CD14-positive monocyte (primary cell): ENCODE measurements around the gene TPRKB. TPM values are rescaled to one million over a fixed set of nuclear protein-coding genes. Genes with fewer than 3 reads are reported as not detected.
"Not testable (repeated sequence)": the region's sequence is repeated elsewhere in the genome, so short reads cannot be mapped to it uniquely, and the experiment has no call there.

Source experiments
- DNase-seq, 3 donors: peaks; one replicate each; pipeline ENCODE4 v3.0.0-alpha.2; 2011 to 2022
- H2AFZ ChIP-seq: 2 replicates; pipeline ENCODE4 v1.6.0; 2012; ENCODE audit warnings: mild to moderate bottlenecking, low read depth, low read length, inconsistent platforms; ENCODE audit not compliant: insufficient read depth, poor library complexity, severe bottlenecking
- H3K27ac ChIP-seq, 2 donors: 1 replicate in 1 of 2; 2 replicates in 1 of 2; pipeline ENCODE4 v1.5.1; 2012 to 2013; ENCODE audit warnings: low read length in 2 of 2, control low read depth in 1 of 2, inconsistent platforms in 1 of 2, low read depth in 1 of 2, mild to moderate bottlenecking in 1 of 2
- H3K27me3 ChIP-seq, 2 donors: one replicate each; pipeline versions ENCODE4 v1.6.0 to v1.6.1; 2011 to 2013; ENCODE audit warnings: low read length in 2 of 2; ENCODE audit not compliant: control insufficient read depth in 2 of 2, insufficient read depth in 2 of 2
- H3K36me3 ChIP-seq, 2 donors: replicated peaks in 1 of 2; 1 replicate in 1 of 2; 2 replicates in 1 of 2; pipeline versions ENCODE4 v1.5.1 to v1.6.1; 2012 to 2013; ENCODE audit warnings: low read length in 2 of 2, control low read depth in 1 of 2, inconsistent platforms in 1 of 2, mild to moderate bottlenecking in 1 of 2; ENCODE audit not compliant: insufficient read depth in 2 of 2, control insufficient read depth in 1 of 2
- H3K4me1 ChIP-seq, 2 donors: 1 replicate in 1 of 2; 2 replicates in 1 of 2; pipeline versions ENCODE4 v1.5.1 to v1.6.1; 2012 to 2013; ENCODE audit warnings: low read length in 2 of 2, control low read depth in 1 of 2, inconsistent platforms in 1 of 2, mild to moderate bottlenecking in 1 of 2, moderate library complexity in 1 of 2; ENCODE audit not compliant: insufficient read depth in 2 of 2, control insufficient read depth in 1 of 2
- H3K4me2 ChIP-seq: replicated peaks from 2 replicates; pipeline ENCODE3; 2012; ENCODE audit warnings: low read length, moderate library complexity, mild to moderate bottlenecking; ENCODE audit not compliant: poor library complexity, severe bottlenecking; ENCODE audit errors: extremely low read depth
- H3K4me3 ChIP-seq, 3 experiments: fragments of 200-600 bp in 1 of 3; sonication (generic) in 1 of 3; replicated peaks in 1 of 3; 1 replicate in 2 of 3; 2 replicates in 1 of 3; pipeline ENCODE4 v1.5.1; 2011 to 2013; ENCODE audit warnings: low read length in 3 of 3, mild to moderate bottlenecking in 3 of 3, control low read depth in 2 of 3, low read depth in 2 of 3, inconsistent platforms in 1 of 3, moderate library complexity in 1 of 3
- H3K79me2 ChIP-seq: 2 replicates; pipeline ENCODE4 v1.6.0; 2012; ENCODE audit warnings: mild to moderate bottlenecking, control low read depth, inconsistent platforms, low read length, moderate library complexity; ENCODE audit not compliant: insufficient read depth
- H3K9ac ChIP-seq: 2 replicates; pipeline ENCODE4 v1.6.0; 2017; ENCODE audit warnings: low read length, mild to moderate bottlenecking; ENCODE audit not compliant: insufficient read depth, poor library complexity, severe bottlenecking
- H3K9me3 ChIP-seq, 2 donors: replicated peaks in 1 of 2; 1 replicate in 1 of 2; 2 replicates in 1 of 2; pipeline versions ENCODE4 v1.5.1 to v1.6.1; 2012 to 2013; ENCODE audit warnings: low read length in 2 of 2, control low read depth in 1 of 2; ENCODE audit not compliant: control insufficient read depth in 1 of 2, insufficient read depth in 1 of 2
- H4K20me1 ChIP-seq: 2 replicates; pipeline ENCODE4 v1.6.0; 2012; ENCODE audit warnings: mild to moderate bottlenecking, low read length, control low read depth, moderate library complexity; ENCODE audit not compliant: insufficient read depth
- H3K27ac Mint-ChIP-seq, 7 donors: one replicate each; pipeline ENCODE4 v1.8.0; 2020; ENCODE audit warnings: mild to moderate bottlenecking in 7 of 7, mixed read lengths in 7 of 7, moderate library complexity in 6 of 7, inconsistent platforms in 2 of 7
- H3K27me3 Mint-ChIP-seq, 3 donors: one replicate each; pipeline ENCODE4 v1.8.0; 2021 to 2022; ENCODE audit warnings: low read depth in 3 of 3, mild to moderate bottlenecking in 3 of 3, mixed read lengths in 3 of 3, moderate library complexity in 3 of 3, inconsistent platforms in 1 of 3
- H3K36me3 Mint-ChIP-seq, 2 donors: one replicate each; pipeline ENCODE4 v1.8.0; 2020; ENCODE audit warnings: mixed read lengths in 2 of 2, inconsistent platforms in 1 of 2, mild to moderate bottlenecking in 1 of 2
- H3K4me1 Mint-ChIP-seq: one replicate; pipeline ENCODE4 v1.8.0; 2020; ENCODE audit warnings: mild to moderate bottlenecking, mixed read lengths
- H3K4me3 Mint-ChIP-seq, 2 donors: one replicate each; pipeline ENCODE4 v1.8.0; 2020; ENCODE audit warnings: mild to moderate bottlenecking in 2 of 2, mixed read lengths in 2 of 2, moderate library complexity in 1 of 2
- H3K9me3 Mint-ChIP-seq, 7 donors: one replicate each; pipeline ENCODE4 v1.8.0; 2020 to 2022; ENCODE audit warnings: mixed read lengths in 7 of 7, mild to moderate bottlenecking in 6 of 7, moderate library complexity in 6 of 7, inconsistent platforms in 2 of 7
- CTCF ChIP-seq: fragments of 200-600 bp; IDR thresholded peaks from one replicate; pipeline ENCODE4 v1.8.0; 2022; ENCODE audit warnings: antibody characterized with exemption, mild to moderate bottlenecking
- WGBS: methylation state at CpG from one replicate; pipeline ENCODE4 v1.1.5; 2013; ENCODE audit warnings: missing lambda C conversion rate; ENCODE audit not compliant: insufficient coverage; 5-methylcytosine and 5-hydroxymethylcytosine counted together
- intact Hi-C, 2 donors: fragments of 100-400 bp; cut with micrococcal nuclease; formaldehyde crosslinking; loops; one replicate each; pipeline versions ENCODE4 v1.15.0 to v1.15.1; 2023
- polyA plus RNA-seq, 3 donors: library from polyadenylated mRNA; depleted of rRNA in 1 of 3; unstranded in 2 of 3; stranded (reverse) in 1 of 3; fragments of 300-500 nt in 2 of 3; fragments of >200 nt in 1 of 3; fragmentation: Illumina TruSeq in 2 of 3; gene quantifications; 1 replicate in 2 of 3; 2 replicates in 1 of 3; pipeline ENCODE4 v1.2.3, GENCODE V29; 2012 to 2021

The TPRKB gene
- polyA plus RNA-seq, 3 donors, result 26.9 to 69.1 (median 65.8) TPM

GRCh38 chr2:73690372-73691088, 46.6 kb downstream of the TPRKB start:
- H4K20me1 ChIP-seq, H3K27me3 ChIP-seq, H3K4me1 ChIP-seq, H3K9me3 Mint-ChIP-seq, H3K4me3 ChIP-seq, H3K4me2 ChIP-seq, H3K9ac ChIP-seq, H3K36me3 Mint-ChIP-seq, H3K4me1 Mint-ChIP-seq, H3K27ac ChIP-seq, H3K27me3 Mint-ChIP-seq, H2AFZ ChIP-seq, H3K9me3 ChIP-seq, H3K27ac Mint-ChIP-seq, H3K36me3 ChIP-seq, intact Hi-C loops, H3K4me3 Mint-ChIP-seq, H3K79me2 ChIP-seq: not testable (repeated sequence)
- DNase-seq, result peak in 2 of 3 donors; percentile 20 to 44
- WGBS, result no CpG with 5 or more reads among the region's 4 CpGs
- peak; percentile 66 for TF ChIP-seq CTCF

- H3K27ac ChIP-seq, H3K4me3 Mint-ChIP-seq, H3K27me3 Mint-ChIP-seq, H3K36me3 ChIP-seq, H3K4me1 Mint-ChIP-seq, H3K4me1 ChIP-seq, H3K4me3 ChIP-seq, DNase-seq, H4K20me1 ChIP-seq, H3K9me3 ChIP-seq, H3K9ac ChIP-seq, H3K79me2 ChIP-seq, H3K27ac Mint-ChIP-seq, H3K27me3 ChIP-seq, H2AFZ ChIP-seq, H3K36me3 Mint-ChIP-seq, H3K4me2 ChIP-seq, H3K9me3 Mint-ChIP-seq, intact Hi-C loops: not testable (repeated sequence)
- 93% methylated on average over 2 of the region's 5 CpGs for WGBS
Observed at GRCh38 chr2:73688494-73688893, 48.7 kb downstream of the TPRKB start.
